SU-DHL-6 (cell line): ENCODE results near the gene RNF111.

ENCODE experiments used
- EZH2phosphoT487 ChIP-seq: fragments of 200-600 bp; sonication (generic), shearing (Covaris generic); conservative IDR thresholded peaks from 2 replicates; pipeline ENCODE4 v1.6.1; 2018; ENCODE audit warnings: mild to moderate bottlenecking, antibody characterized with exemption, low read length, moderate library complexity, mixed read lengths
- TF ChIP-seq, protein P1 (sequence below): fragments of 200-600 bp; sonication (generic); IDR thresholded peaks from one replicate; pipeline ENCODE4 v1.5.1; 2017; ENCODE audit warnings: antibody characterized with exemption, mild to moderate bottlenecking, low read length, moderate library complexity; ENCODE audit not compliant: insufficient read depth, poor library complexity, severe bottlenecking

GRCh38 chr15:59060348-59060747 is 72.9 kb downstream of the RNF111 start:
- TF ChIP-seq, protein P1, sequence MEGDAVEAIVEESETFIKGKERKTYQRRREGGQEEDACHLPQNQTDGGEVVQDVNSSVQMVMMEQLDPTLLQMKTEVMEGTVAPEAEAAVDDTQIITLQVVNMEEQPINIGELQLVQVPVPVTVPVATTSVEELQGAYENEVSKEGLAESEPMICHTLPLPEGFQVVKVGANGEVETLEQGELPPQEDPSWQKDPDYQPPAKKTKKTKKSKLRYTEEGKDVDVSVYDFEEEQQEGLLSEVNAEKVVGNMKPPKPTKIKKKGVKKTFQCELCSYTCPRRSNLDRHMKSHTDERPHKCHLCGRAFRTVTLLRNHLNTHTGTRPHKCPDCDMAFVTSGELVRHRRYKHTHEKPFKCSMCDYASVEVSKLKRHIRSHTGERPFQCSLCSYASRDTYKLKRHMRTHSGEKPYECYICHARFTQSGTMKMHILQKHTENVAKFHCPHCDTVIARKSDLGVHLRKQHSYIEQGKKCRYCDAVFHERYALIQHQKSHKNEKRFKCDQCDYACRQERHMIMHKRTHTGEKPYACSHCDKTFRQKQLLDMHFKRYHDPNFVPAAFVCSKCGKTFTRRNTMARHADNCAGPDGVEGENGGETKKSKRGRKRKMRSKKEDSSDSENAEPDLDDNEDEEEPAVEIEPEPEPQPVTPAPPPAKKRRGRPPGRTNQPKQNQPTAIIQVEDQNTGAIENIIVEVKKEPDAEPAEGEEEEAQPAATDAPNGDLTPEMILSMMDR, result no peak
- TF ChIP-seq EZH2phosphoT487, result no peak
